Activated gamma-delta T cell treated with anti-CD3 and anti-CD28 coated beads, Interleukin-2, amount 50 U/mL, for 16 hours (primary cell): ENCODE measurements around the gene GLIS1.

ENCODE experiments used
- DNase-seq: peaks from one replicate; pipeline ENCODE4 v3.0.0-alpha.2; 2020; ENCODE audit warnings: low read depth

Gene GLIS1

GRCh38 chr1:53638360-53639035 is 100.5 kb downstream of the GLIS1 start:
- DNase-seq: no peak

GRCh38 chr1:53637511-53638359 is 101.2 kb downstream of the GLIS1 start:
- DNase-seq: no peak

GRCh38 chr1:53636621-53637171 is 102.3 kb downstream of the GLIS1 start:
- DNase-seq: no peak

GRCh38 chr1:53634571-53634979 is 104.4 kb downstream of the GLIS1 start:
- DNase-seq: no peak

GRCh38 chr1:53633073-53633704 is 105.8 kb downstream of the GLIS1 start:
- no peak for DNase-seq

- no peak for DNase-seq
Observed at GRCh38 chr1:53631622-53632310, 107.2 kb downstream of the GLIS1 start.

GRCh38 chr1:53629101-53629691 is 109.8 kb downstream of the GLIS1 start:
- no peak for DNase-seq

- no peak for DNase-seq
Observed at GRCh38 chr1:53628286-53628955, 110.5 kb downstream of the GLIS1 start.

- no peak for DNase-seq
Observed at GRCh38 chr1:53627666-53628065, 111.3 kb downstream of the GLIS1 start.

GRCh38 chr1:53627031-53627430 is 111.9 kb downstream of the GLIS1 start:
- DNase-seq: no peak

- no peak for DNase-seq
Observed at GRCh38 chr1:53626616-53627015, 112.3 kb downstream of the GLIS1 start.

GRCh38 chr1:53625766-53626520 is 113.0 kb downstream of the GLIS1 start:
- DNase-seq: no peak

GRCh38 chr1:53625049-53625448 is 113.9 kb downstream of the GLIS1 start:
- no peak for DNase-seq

- no peak for DNase-seq
Observed at GRCh38 chr1:53622531-53622930, 116.4 kb downstream of the GLIS1 start.

GRCh38 chr1:53621144-53621543 is 117.8 kb downstream of the GLIS1 start:
- DNase-seq: no peak

- no peak for DNase-seq
Observed at GRCh38 chr1:53620061-53620855, 118.7 kb downstream of the GLIS1 start.

- no peak for DNase-seq
Observed at GRCh38 chr1:53619367-53620060, 119.5 kb downstream of the GLIS1 start.

- no peak for DNase-seq
Observed at GRCh38 chr1:53618500-53619366, 120.2 kb downstream of the GLIS1 start.
